ENCODE results near the gene ECD. TPM values are rescaled to one million over a fixed set of nuclear protein-coding genes. Genes with fewer than 3 reads are reported as not detected.

The ECD gene
- total RNA-seq, 4 donors from 2014 or later, result 22.9 to 57.8 (median 32.9) TPM

DNA sequence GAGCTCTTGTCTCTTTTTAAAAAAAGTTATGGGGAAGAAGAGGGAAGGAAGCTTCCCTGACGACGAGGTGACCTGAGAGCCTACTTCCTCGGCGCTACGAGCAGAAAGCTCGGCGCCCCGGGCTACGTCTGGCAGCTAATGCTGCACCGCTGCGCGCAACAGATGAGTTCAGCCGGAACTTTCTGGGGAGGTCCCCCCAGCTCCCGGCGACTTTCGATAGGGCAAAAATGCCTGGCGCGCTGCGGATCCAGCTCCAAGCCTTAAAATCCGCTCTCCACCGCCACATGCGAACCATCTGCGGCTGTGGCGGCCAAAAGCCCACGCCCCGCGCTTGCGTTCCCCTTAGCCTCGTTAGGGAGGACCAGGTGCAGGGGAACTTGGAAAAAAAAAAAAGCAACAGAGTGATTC, 71.8 kb downstream of the ECD start:
- peak; percentile 73 to 88 (median 78) for DNase-seq
- Histone ChIP-seq H3K36me3 (no peaks in the 10 kb centered on the region), H3K27ac (peak overlapping the region; percentile 88 to 95 (median 94)), H3K9me3 (no peaks in the 10 kb centered on the region), H3K4me3 (peak overlapping the region; percentile 48 to 84 (median 66)), H3K4me1 (peaks cover 0 to 5% (median 0%) of the 10 kb centered on the region in 4 donors), H3K27me3 (no peaks in the 10 kb centered on the region)
- TF ChIP-seq, protein P1, sequence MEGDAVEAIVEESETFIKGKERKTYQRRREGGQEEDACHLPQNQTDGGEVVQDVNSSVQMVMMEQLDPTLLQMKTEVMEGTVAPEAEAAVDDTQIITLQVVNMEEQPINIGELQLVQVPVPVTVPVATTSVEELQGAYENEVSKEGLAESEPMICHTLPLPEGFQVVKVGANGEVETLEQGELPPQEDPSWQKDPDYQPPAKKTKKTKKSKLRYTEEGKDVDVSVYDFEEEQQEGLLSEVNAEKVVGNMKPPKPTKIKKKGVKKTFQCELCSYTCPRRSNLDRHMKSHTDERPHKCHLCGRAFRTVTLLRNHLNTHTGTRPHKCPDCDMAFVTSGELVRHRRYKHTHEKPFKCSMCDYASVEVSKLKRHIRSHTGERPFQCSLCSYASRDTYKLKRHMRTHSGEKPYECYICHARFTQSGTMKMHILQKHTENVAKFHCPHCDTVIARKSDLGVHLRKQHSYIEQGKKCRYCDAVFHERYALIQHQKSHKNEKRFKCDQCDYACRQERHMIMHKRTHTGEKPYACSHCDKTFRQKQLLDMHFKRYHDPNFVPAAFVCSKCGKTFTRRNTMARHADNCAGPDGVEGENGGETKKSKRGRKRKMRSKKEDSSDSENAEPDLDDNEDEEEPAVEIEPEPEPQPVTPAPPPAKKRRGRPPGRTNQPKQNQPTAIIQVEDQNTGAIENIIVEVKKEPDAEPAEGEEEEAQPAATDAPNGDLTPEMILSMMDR (IDR thresholded peaks at IDR 0.05), result no peak
- TF ChIP-seq POLR2A (IDR thresholded peaks at IDR 0.05), result peak; percentile 6 to 22

DNA sequence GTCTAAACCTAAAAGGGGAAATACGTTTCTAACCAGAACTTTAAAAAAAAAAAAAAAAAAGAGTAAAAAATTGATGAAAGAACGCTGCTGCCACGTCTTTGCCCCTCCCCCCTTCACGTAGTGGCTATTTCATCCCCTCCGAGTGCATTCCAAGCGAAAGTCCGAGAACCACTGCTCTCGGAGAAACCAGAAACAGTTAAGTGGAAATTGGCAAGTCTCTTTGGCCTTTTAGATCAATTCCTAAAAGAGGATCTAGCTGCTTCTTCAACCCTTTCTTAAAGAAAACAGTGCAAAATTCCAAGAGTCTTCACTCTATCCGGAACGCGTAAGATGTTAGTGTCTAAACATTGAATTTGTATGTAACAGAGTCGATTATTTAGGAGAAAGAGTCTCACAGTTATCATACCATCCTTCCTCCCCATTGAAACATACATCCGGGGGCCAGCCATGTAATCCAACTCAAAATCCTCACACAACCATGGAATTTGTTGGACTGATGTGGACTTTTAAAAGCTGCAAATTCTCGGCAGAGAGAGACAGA, 72.3 kb downstream of the ECD start:
- no peaks in the 10 kb centered on the region for H3K9me3 ChIP-seq
- peak overlapping the region; percentile 48 to 84 (median 66) for H3K4me3 ChIP-seq
- H3K36me3 ChIP-seq, result no peaks in the 10 kb centered on the region
- TF ChIP-seq POLR2A (IDR thresholded peaks at IDR 0.05), result no peak
- TF ChIP-seq, protein P1 (IDR thresholded peaks at IDR 0.05), result no peak
- no peaks in the 10 kb centered on the region for H3K27me3 ChIP-seq
- DNase-seq, result peak in 2 of 3 donors; percentile 40 to 66
- peaks cover 0 to 5% (median 0%) of the 10 kb centered on the region in 4 donors for H3K4me1 ChIP-seq
- H3K27ac ChIP-seq, result peak overlapping the region; percentile 88 to 95 (median 94)

DNA sequence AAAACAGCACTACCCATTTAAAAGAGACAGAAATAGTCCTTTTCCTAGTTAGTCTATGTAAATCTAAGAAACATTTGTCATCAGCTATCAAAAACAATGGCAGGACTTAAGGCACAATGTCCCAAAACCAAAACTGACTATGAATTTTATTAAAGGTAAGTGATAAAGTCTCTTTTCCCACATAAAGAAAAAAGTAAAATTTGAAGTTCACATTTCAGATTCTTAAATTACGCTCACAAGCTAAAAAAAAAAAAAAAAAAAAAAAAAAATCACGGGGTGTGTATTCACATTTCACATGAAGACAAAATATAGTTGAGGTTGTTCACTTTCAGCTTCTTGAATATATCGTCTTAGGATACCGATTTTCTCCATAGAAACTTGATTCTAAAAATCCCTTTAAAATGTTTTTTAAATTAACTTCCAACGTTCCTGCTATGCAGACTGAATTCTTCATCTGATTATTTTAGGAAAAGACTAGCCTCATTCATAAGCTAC, 72.8 kb downstream of the ECD start:
- DNase-seq, result no peak
- Histone ChIP-seq H3K9me3 (no peaks in the 10 kb centered on the region), H3K27ac (peak overlapping the region in 3 of 4 donors; percentile 88 to 94 (median 93)), H3K36me3 (no peaks in the 10 kb centered on the region), H3K27me3 (no peaks in the 10 kb centered on the region), H3K4me3 (peak overlapping the region; percentile 48 to 84 (median 66)), H3K4me1 (peaks cover 0 to 5% (median 0%) of the 10 kb centered on the region in 4 donors)
- TF ChIP-seq, protein P1 (IDR thresholded peaks at IDR 0.05), result no peak
- TF ChIP-seq POLR2A (IDR thresholded peaks at IDR 0.05), result no peak

DNA sequence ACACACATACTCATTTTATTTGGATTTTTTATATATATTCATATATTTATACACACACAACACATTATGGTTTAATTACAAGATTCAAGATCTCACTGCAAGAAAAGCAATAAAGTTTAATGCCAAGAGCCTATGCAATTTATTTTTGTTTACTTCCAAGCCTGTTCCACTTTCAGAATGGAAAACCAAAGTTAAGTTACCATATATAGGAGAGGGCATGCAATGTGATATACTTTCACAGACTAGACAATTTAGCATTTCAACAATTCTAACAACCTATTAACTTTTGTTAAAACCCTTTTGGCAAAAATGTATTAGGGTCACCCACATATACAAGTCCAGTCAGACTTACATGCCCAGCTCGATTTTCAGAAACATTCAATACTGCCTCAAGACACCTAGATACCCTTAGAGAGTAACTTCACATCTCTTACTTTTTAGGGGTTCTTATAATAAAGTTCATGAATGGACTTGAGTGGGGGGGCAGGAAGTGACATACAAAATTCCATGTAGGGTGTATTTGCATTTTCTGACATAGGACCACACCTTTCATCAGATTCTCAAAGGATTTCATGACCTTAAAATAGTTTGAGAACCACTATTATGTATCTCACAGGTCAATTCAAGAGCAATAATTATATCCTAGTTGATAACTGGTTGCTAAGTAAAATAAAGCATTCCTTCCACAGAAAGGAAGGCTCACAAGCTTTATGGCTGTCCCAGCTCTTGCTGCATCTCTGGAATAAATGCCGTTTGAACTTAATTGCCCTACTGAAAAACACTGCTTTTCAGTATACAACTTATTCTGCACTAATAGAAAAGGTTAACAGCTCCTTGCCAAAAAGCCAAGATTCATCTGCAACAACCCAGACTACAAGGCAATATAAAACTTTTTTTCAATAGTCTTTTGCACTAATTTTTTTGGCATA, 73.6 kb downstream of the ECD start:
- Histone ChIP-seq H3K36me3 (no peaks in the 10 kb centered on the region), H3K27me3 (no peaks in the 10 kb centered on the region), H3K4me3 (peak overlapping the region in 1 of 4 donors; percentile 84), H3K27ac (no peak overlapping the region), H3K9me3 (no peaks in the 10 kb centered on the region), H3K4me1 (peaks cover 0 to 5% (median 0%) of the 10 kb centered on the region in 4 donors)
- no peak for DNase-seq
- TF ChIP-seq POLR2A (IDR thresholded peaks at IDR 0.05), result no peak
- TF ChIP-seq, protein P1 (IDR thresholded peaks at IDR 0.05), result no peak

DNA sequence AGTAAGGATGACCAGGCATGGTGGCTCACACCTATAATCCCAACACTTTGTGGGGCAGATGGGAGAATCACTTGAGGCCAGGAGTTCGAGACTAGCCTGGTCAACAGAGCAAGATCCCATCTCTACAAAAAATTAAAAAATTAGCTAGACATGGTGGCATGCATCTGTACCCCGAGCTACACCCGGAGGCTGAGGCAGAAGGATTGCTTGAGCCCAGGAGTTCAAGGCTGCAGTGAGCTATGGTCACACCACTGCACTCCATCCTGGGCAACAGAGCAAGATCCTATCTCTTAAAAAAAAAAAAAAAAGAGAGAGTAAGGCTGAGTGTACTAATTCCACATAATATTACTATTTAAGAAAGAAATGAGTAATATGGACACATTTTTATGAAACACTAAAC, 75.0 kb downstream of the ECD start:
- H3K36me3 ChIP-seq, result no peaks in the 10 kb centered on the region
- TF ChIP-seq POLR2A (IDR thresholded peaks at IDR 0.05), result no peak
- TF ChIP-seq, protein P1 (IDR thresholded peaks at IDR 0.05), result no peak
- no peaks in the 10 kb centered on the region for H3K9me3 ChIP-seq
- no peak overlapping the region for H3K4me3 ChIP-seq
- no peak for DNase-seq
- no peaks in the 10 kb centered on the region for H3K27me3 ChIP-seq
- no peak overlapping the region for H3K27ac ChIP-seq
- H3K4me1 ChIP-seq, result peaks cover 0 to 5% (median 0%) of the 10 kb centered on the region in 4 donors
